Right lobe of liver (tissue), 6 donors: Measurements from ENCODE around the gene PLAC1. TPM values are rescaled to one million over a fixed set of nuclear protein-coding genes. Genes with fewer than 3 reads are reported as not detected.

ENCODE experiments used
- ATAC-seq, 4 donors: fragments of 200-7000 bp; cut with Tn5 transposase; one replicate each; pipeline ENCODE4 v1.9.1; 2020; ENCODE audit warnings: mild to moderate bottlenecking in 4 of 4, moderate library complexity in 4 of 4
- DNase-seq, 3 donors: peaks; one replicate each; pipeline ENCODE4 v3.0.0-alpha.2; 2020
- H3K27ac ChIP-seq, 3 donors: fragments of 200-600 bp; one replicate each; pipeline ENCODE4 v1.8.0; 2022
- H3K27me3 ChIP-seq, 2 donors: fragments of 200-600 bp; one replicate each; pipeline ENCODE4 v1.8.0; 2022
- H3K36me3 ChIP-seq, 4 donors: fragments of 200-600 bp; sonication (generic) in 1 of 4; one replicate each; pipeline versions ENCODE4 v1.5.1 to v1.8.0; 2017 to 2022; ENCODE audit warnings: control low read depth in 1 of 4
- H3K4me1 ChIP-seq, 4 donors: fragments of 200-600 bp; sonication (generic) in 1 of 4; one replicate each; pipeline versions ENCODE4 v1.5.1 to v1.8.0; 2017 to 2022; ENCODE audit warnings: control low read depth in 1 of 4
- H3K4me3 ChIP-seq, 3 donors: fragments of 200-600 bp; one replicate each; pipeline ENCODE4 v1.8.0; 2022
- H3K9me3 ChIP-seq, 4 donors: fragments of 200-600 bp; sonication (generic) in 1 of 4; one replicate each; pipeline versions ENCODE4 v1.5.1 to v1.8.0; 2017 to 2022; ENCODE audit warnings: control low read depth in 1 of 4
- POLR2A ChIP-seq: fragments of 450-650 bp; IDR thresholded peaks from one replicate; pipeline ENCODE4 v1.6.1; 2017; ENCODE audit warnings: antibody characterized with exemption, mild to moderate bottlenecking
- WGBS: methylation state at CpG from one replicate; pipeline ENCODE4 v1.1.6; 2018; ENCODE audit warnings: low coverage, low lambda C conversion rate; ENCODE audit not compliant: insufficient coverage; ENCODE audit errors: missing lambda C conversion rate; 5-methylcytosine and 5-hydroxymethylcytosine counted together
- intact Hi-C, 2 donors: fragments of 100-400 bp; cut with DNase I; formaldehyde crosslinking; loops; one replicate each; pipeline versions ENCODE4 v1.11.2 to v1.14.1; 2022
- total RNA-seq, 6 experiments: library from RNA; depleted of rRNA in 2 of 6; stranded (reverse); fragments of >200 nt in 2 of 6; fragmentation: NEBNext Ultra II Directional in 3 of 6; extraction: Animal tissue kit (Norgen Biotek cat#: 25700) in 3 of 6; gene quantifications; one replicate each; pipeline versions ENCODE4 v1.1.0 to v1.2.4, GENCODE V29; 2016 to 2023
- TF ChIP-seq, protein P1 (sequence below), 4 donors: fragments of 200-600 bp in 3 of 4; fragments of 450-650 bp in 1 of 4; IDR thresholded peaks; one replicate each; pipeline versions ENCODE4 v1.5.1 to v1.8.0; 2016 to 2022; ENCODE audit warnings: antibody characterized with exemption in 4 of 4, mild to moderate bottlenecking in 2 of 4
- donor health status: DM: no; HTN: yes; CAD: no.
- donor health status: DM: no; HTN: no; CAD: no.
- donor health status: DM: no; HTN: no; CAD: no.
- donor health status: DM: no; HTN: yes; CAD: no.
- donor health status: DM: no; HTN: yes; CAD: no.

The PLAC1 gene
- total RNA-seq, 6 experiments from 2014 or later, result not detected

- TF ChIP-seq, protein P1, sequence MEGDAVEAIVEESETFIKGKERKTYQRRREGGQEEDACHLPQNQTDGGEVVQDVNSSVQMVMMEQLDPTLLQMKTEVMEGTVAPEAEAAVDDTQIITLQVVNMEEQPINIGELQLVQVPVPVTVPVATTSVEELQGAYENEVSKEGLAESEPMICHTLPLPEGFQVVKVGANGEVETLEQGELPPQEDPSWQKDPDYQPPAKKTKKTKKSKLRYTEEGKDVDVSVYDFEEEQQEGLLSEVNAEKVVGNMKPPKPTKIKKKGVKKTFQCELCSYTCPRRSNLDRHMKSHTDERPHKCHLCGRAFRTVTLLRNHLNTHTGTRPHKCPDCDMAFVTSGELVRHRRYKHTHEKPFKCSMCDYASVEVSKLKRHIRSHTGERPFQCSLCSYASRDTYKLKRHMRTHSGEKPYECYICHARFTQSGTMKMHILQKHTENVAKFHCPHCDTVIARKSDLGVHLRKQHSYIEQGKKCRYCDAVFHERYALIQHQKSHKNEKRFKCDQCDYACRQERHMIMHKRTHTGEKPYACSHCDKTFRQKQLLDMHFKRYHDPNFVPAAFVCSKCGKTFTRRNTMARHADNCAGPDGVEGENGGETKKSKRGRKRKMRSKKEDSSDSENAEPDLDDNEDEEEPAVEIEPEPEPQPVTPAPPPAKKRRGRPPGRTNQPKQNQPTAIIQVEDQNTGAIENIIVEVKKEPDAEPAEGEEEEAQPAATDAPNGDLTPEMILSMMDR (IDR thresholded peaks at IDR 0.05), result no peak
- TF ChIP-seq POLR2A, result no peak
- H3K27me3 ChIP-seq, result no peaks in the 10 kb centered on the region
- H3K9me3 ChIP-seq, result no peaks in the 10 kb centered on the region
- intact Hi-C loops, result no loop called here
- H3K4me1 ChIP-seq, result no peaks in the 10 kb centered on the region
- WGBS, result 57% methylated on average over 5 of the region's 9 CpGs
- DNase-seq, result no peak
- H3K4me3 ChIP-seq, result no peak overlapping the region
- ATAC-seq, result no peak
- H3K36me3 ChIP-seq, result no peaks in the 10 kb centered on the region
- H3K27ac ChIP-seq, result no peak overlapping the region
These were observed 124.9 kb downstream of the PLAC1 start for GRCh38 chrX:134533352-134533751.

DNA sequence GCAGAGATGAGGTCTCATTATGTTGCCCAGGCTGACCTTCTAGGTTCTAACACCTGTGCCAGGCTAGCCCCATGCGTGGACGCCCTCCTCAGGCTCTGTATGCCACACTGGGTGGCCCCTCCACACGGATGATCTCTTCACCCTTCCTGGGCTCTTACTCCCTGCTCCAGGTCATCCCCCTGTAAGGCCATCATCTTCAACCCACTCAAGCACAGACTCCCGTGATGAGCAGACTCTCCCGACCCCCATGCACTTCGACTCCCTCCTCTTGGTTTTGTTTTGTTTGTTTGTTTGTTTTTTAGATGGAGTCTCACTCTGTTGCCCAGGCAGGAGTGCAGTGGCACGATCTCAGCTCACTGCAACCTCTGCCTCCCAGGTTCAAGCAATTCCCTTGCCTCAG is 127.4 kb downstream of the PLAC1 start:
- no peaks in the 10 kb centered on the region for H3K4me1 ChIP-seq
- H3K4me3 ChIP-seq, result no peak overlapping the region
- ATAC-seq (no peak), DNase-seq (no peak)
- H3K27me3 ChIP-seq, result no peaks in the 10 kb centered on the region
- TF ChIP-seq, protein P1 (IDR thresholded peaks at IDR 0.05), result no peak
- no peak for TF ChIP-seq POLR2A
- H3K9me3 ChIP-seq, result no peaks in the 10 kb centered on the region
- H3K36me3 ChIP-seq, result no peaks in the 10 kb centered on the region
- H3K27ac ChIP-seq, result no peak overlapping the region
- intact Hi-C loops, result no loop called here
- 73% methylated on average over 7 of the region's 7 CpGs for WGBS

- TF ChIP-seq, protein P1 (IDR thresholded peaks at IDR 0.05), result no peak
- TF ChIP-seq POLR2A, result no peak
- ATAC-seq, result peak in 1 of 4 donors; percentile 33
- no peaks in the 10 kb centered on the region for H3K9me3 ChIP-seq
- H3K36me3 ChIP-seq, result no peaks in the 10 kb centered on the region
- H3K27ac ChIP-seq, result no peak overlapping the region
- intact Hi-C loops, result no loop called here
- H3K27me3 ChIP-seq, result no peaks in the 10 kb centered on the region
- 100% methylated on average over 2 of the region's 6 CpGs for WGBS
- no peaks in the 10 kb centered on the region for H3K4me1 ChIP-seq
- no peak for DNase-seq
- H3K4me3 ChIP-seq, result no peak overlapping the region
These were observed 128.8 kb downstream of the PLAC1 start for GRCh38 chrX:134529481-134529880.

DNA sequence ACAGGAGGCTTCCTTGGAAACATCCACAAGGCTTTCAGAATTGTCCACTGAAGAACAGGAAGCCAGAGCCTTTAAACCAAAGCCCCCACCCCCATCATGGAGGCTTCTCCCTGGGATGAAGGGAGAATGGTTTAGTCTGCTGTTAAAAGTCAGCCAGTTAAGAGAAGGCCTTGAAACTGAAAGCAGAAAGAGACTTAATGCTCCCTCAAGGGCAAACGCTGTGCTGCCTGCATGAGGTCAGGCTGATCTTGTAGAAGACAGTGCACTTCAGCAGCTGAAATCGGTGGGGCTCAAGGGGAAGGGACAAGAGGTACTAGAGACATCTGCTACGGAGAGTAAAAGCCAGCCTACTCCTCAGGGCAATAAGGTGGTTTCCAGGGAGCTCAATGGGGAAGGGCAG is 129.3 kb downstream of the PLAC1 start:
- no peaks in the 10 kb centered on the region for H3K9me3 ChIP-seq
- H3K36me3 ChIP-seq, result no peaks in the 10 kb centered on the region
- no peak for TF ChIP-seq POLR2A
- TF ChIP-seq, protein P1 (IDR thresholded peaks at IDR 0.05), result no peak
- H3K27ac ChIP-seq, result no peak overlapping the region
- no peak for DNase-seq
- no peaks in the 10 kb centered on the region for H3K27me3 ChIP-seq
- H3K4me1 ChIP-seq, result no peaks in the 10 kb centered on the region
- WGBS, result 35% methylated on average over 2 of the region's 3 CpGs
- H3K4me3 ChIP-seq, result no peak overlapping the region
- intact Hi-C loops, result no loop called here
- ATAC-seq, result no peak

DNA sequence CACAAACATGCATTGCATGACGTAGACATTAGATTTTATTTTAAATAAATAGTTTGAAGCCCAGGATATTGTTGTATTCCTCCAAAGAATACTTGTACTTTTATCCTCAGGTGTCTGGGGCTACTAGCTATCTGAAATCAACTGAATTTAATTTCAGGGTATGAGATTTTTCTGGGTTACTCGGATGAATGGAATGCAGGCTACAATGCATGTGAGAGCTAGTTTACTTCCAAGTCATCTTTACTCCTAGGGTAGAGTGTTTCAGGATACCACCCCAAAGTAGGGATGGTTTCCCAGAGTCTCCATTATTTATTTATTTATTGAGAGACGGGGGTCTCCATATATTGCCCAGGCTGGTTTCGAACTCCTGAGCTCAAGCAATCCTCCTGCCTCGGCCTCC is 131.9 kb downstream of the PLAC1 start:
- WGBS, result 70% methylated on average over 2 of the region's 5 CpGs
- no peaks in the 10 kb centered on the region for H3K4me1 ChIP-seq
- TF ChIP-seq, protein P1 (IDR thresholded peaks at IDR 0.05), result no peak
- TF ChIP-seq POLR2A, result no peak
- ATAC-seq, result no peak
- no peaks in the 10 kb centered on the region for H3K9me3 ChIP-seq
- no peak overlapping the region for H3K4me3 ChIP-seq
- H3K27me3 ChIP-seq, result no peaks in the 10 kb centered on the region
- no peak overlapping the region for H3K27ac ChIP-seq
- no peaks in the 10 kb centered on the region for H3K36me3 ChIP-seq
- intact Hi-C loops, result no loop called here
- no peak for DNase-seq
